ENCODE results near the gene KRT6B.
"Not testable (repeated sequence)": the region's sequence is repeated elsewhere in the genome, so short reads cannot be mapped to it uniquely, and the experiment has no call there.

The KRT6B gene

GRCh38 chr12:52452101-52452500, at the start of gene KRT6B:
Gene KRT6B (minus strand): TSS chr12:52452146. CDS start chr12:52452078, 68 bp downstream.
- Histone ChIP-seq H3K4me1 (ENCODE audit: control insufficient read depth in 1 of 2, insufficient read depth in 1 of 2, low read depth in 1 of 2, low read length in 1 of 2) (no peaks in the 10 kb centered on the region), H3K9me3 (no peaks in the 10 kb centered on the region), H3K36me3 (no peaks in the 10 kb centered on the region), H3K27me3 (peaks cover 9% of the 10 kb centered on the region), H3K4me3 (ENCODE audit: low read depth in 1 of 2, low read length in 1 of 2) (no peak within 1 kb of the TSS), H3K27ac (no peak within 1 kb of the TSS)
- TF ChIP-seq CTCF (IDR thresholded peaks at IDR 0.05), result no peak

GRCh38 chr12:52501490-52501889, 49.5 kb upstream of the KRT6B start:
- Histone ChIP-seq H3K36me3 (no peaks in the 10 kb centered on the region), H3K9me3 (no peaks in the 10 kb centered on the region), H3K4me3 (ENCODE audit: low read depth in 1 of 2, low read length in 1 of 2) (no peak overlapping the region), H3K27me3 (peaks cover 14% of the 10 kb centered on the region), H3K4me1 (ENCODE audit: control insufficient read depth in 1 of 2, insufficient read depth in 1 of 2, low read depth in 1 of 2, low read length in 1 of 2) (no peaks in the 10 kb centered on the region), H3K27ac (no peak overlapping the region)
- TF ChIP-seq CTCF (IDR thresholded peaks at IDR 0.05), result no peak

- H3K27ac ChIP-seq; H3K36me3 ChIP-seq; H3K4me3 ChIP-seq (ENCODE audit: low read depth in 1 of 2, low read length in 1 of 2); H3K27me3 ChIP-seq; H3K4me1 ChIP-seq (ENCODE audit: control insufficient read depth in 1 of 2, insufficient read depth in 1 of 2, low read depth in 1 of 2, low read length in 1 of 2); H3K9me3 ChIP-seq: not testable (repeated sequence)
Measured at GRCh38 chr12:52500574-52500973, 48.6 kb upstream of the KRT6B start.

- Histone ChIP-seq H3K4me3 (ENCODE audit: low read depth in 1 of 2, low read length in 1 of 2) (no peak overlapping the region), H3K36me3 (no peaks in the 10 kb centered on the region), H3K4me1 (ENCODE audit: control insufficient read depth in 1 of 2, insufficient read depth in 1 of 2, low read depth in 1 of 2, low read length in 1 of 2) (no peaks in the 10 kb centered on the region), H3K9me3 (no peaks in the 10 kb centered on the region), H3K27ac (no peak overlapping the region), H3K27me3 (peaks cover 4% of the 10 kb centered on the region)
- no peak for TF ChIP-seq CTCF (IDR thresholded peaks at IDR 0.05)
Measured at GRCh38 chr12:52499806-52500560, 48.0 kb upstream of the KRT6B start.

- TF ChIP-seq CTCF (IDR thresholded peaks at IDR 0.05), result no peak
- H3K4me1 ChIP-seq (ENCODE audit: control insufficient read depth in 1 of 2, insufficient read depth in 1 of 2, low read depth in 1 of 2, low read length in 1 of 2), result no peaks in the 10 kb centered on the region
- H3K36me3 ChIP-seq, result no peaks in the 10 kb centered on the region
- H3K4me3 ChIP-seq (ENCODE audit: low read depth in 1 of 2, low read length in 1 of 2), result no peak overlapping the region
- H3K27me3 ChIP-seq, result peaks cover 7% of the 10 kb centered on the region
- H3K27ac ChIP-seq, result no peak overlapping the region
- no peaks in the 10 kb centered on the region for H3K9me3 ChIP-seq
Measured at GRCh38 chr12:52498946-52499345, 47.0 kb upstream of the KRT6B start.

GRCh38 chr12:52497975-52498374, 46.0 kb upstream of the KRT6B start:
- Histone ChIP-seq H3K27ac (no peak overlapping the region), H3K9me3 (no peaks in the 10 kb centered on the region), H3K27me3 (peaks cover 9% of the 10 kb centered on the region), H3K36me3 (no peaks in the 10 kb centered on the region), H3K4me3 (ENCODE audit: low read depth in 1 of 2, low read length in 1 of 2) (no peak overlapping the region), H3K4me1 (ENCODE audit: control insufficient read depth in 1 of 2, insufficient read depth in 1 of 2, low read depth in 1 of 2, low read length in 1 of 2) (no peaks in the 10 kb centered on the region)
- no peak for TF ChIP-seq CTCF (IDR thresholded peaks at IDR 0.05)

All from neutrophil (primary cell).